K562 (cell line): ENCODE results near the gene AIMP2.

ENCODE experiments used
- ESRRA ChIP-seq: fragments of 450-650 bp; IDR thresholded peaks from 2 replicates; pipeline ENCODE4 v1.6.1; 2014; ENCODE audit warnings: low read depth, mild to moderate bottlenecking, moderate library complexity, borderline replicate concordance
- NFRKB ChIP-seq: fragments of 450-650 bp; IDR thresholded peaks from 2 replicates; pipeline ENCODE4 v1.6.1; 2016; ENCODE audit warnings: low read depth

- TF ChIP-seq NFRKB, result no peak
- no peak for TF ChIP-seq ESRRA
Observed at GRCh38 chr7:6031567-6031966, 22.5 kb downstream of the AIMP2 start.
